ENCODE measurements around the gene PCDHGB6.
A peak's percentile ranks its signal among the peaks of the same experiment; 100 is the strongest.
"Not testable (repeated sequence)": the region's sequence is repeated elsewhere in the genome, so short reads cannot be mapped to it uniquely, and the experiment has no call there.

The PCDHGB6 gene

GRCh38 chr5:141414548-141415274 is 6.9 kb downstream of the PCDHGB6 start:
- H3K4me3 ChIP-seq (ENCODE audit: low read length); H3K9ac ChIP-seq (ENCODE audit: low read length); H3K4me1 ChIP-seq (ENCODE audit: control insufficient read depth, insufficient read depth, low read length); H3K36me3 ChIP-seq (ENCODE audit: control insufficient read depth, insufficient read depth, low read length): not testable (repeated sequence)
- peaks cover 42% of the 10 kb centered on the region for H3K9me3 ChIP-seq (ENCODE audit: control insufficient read depth, low read length)
- peaks cover 12% of the 10 kb centered on the region for H3K27me3 ChIP-seq (ENCODE audit: control insufficient read depth, insufficient read depth, low read length)

DNA sequence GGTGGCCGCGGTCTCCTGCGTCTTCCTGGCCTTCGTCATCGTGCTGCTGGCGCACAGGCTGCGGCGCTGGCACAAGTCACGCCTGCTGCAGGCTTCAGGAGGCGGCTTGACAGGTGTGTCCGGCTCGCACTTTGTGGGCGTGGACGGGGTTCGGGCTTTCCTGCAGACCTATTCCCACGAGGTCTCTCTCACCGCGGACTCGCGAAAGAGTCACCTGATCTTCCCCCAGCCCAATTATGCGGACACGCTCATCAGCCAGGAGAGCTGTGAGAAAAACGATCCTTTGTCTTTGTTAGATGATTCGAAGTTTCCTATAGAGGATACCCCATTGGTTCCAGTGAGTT is 7.4 kb downstream of the PCDHGB6 start:
- H3K36me3 ChIP-seq (ENCODE audit: control insufficient read depth, insufficient read depth, low read length); H3K27me3 ChIP-seq (ENCODE audit: control insufficient read depth, insufficient read depth, low read length); H3K4me1 ChIP-seq (ENCODE audit: control insufficient read depth, insufficient read depth, low read length); H3K4me3 ChIP-seq (ENCODE audit: low read length); H3K9ac ChIP-seq (ENCODE audit: low read length): not testable (repeated sequence)
- H3K9me3 ChIP-seq (ENCODE audit: control insufficient read depth, low read length) = peaks cover 41% of the 10 kb centered on the region

- not testable (repeated sequence) for H3K36me3 ChIP-seq (ENCODE audit: control insufficient read depth, insufficient read depth, low read length); H3K4me1 ChIP-seq (ENCODE audit: control insufficient read depth, insufficient read depth, low read length); H3K9ac ChIP-seq (ENCODE audit: low read length)
- Histone ChIP-seq H3K9me3 (ENCODE audit: control insufficient read depth, low read length) (peaks cover 61% of the 10 kb centered on the region), H3K27me3 (ENCODE audit: control insufficient read depth, insufficient read depth, low read length) (peaks cover 11% of the 10 kb centered on the region), H3K4me3 (ENCODE audit: low read length) (peak within 1 kb of the TSS; percentile 10)
Measured at GRCh38 chr5:141417494-141418172, 9.8 kb downstream of the PCDHGB6 start, which contains the start of gene PCDHGB7. TSS of gene PCDHGB7 (plus strand) at chr5:141417677. CDS start at chr5:141417860, 183 bp downstream.

- Histone ChIP-seq H3K27me3 (ENCODE audit: control insufficient read depth, insufficient read depth, low read length) (peaks cover 13% of the 10 kb centered on the region), H3K36me3 (ENCODE audit: control insufficient read depth, insufficient read depth, low read length) (no peaks in the 10 kb centered on the region), H3K9me3 (ENCODE audit: control insufficient read depth, low read length) (peaks cover 52% of the 10 kb centered on the region), H3K9ac (ENCODE audit: low read length) (no peak overlapping the region), H3K4me1 (ENCODE audit: control insufficient read depth, insufficient read depth, low read length) (no peaks in the 10 kb centered on the region), H3K4me3 (ENCODE audit: low read length) (no peak overlapping the region)
Measured at GRCh38 chr5:141419074-141419880, 11.5 kb downstream of the PCDHGB6 start.

DNA sequence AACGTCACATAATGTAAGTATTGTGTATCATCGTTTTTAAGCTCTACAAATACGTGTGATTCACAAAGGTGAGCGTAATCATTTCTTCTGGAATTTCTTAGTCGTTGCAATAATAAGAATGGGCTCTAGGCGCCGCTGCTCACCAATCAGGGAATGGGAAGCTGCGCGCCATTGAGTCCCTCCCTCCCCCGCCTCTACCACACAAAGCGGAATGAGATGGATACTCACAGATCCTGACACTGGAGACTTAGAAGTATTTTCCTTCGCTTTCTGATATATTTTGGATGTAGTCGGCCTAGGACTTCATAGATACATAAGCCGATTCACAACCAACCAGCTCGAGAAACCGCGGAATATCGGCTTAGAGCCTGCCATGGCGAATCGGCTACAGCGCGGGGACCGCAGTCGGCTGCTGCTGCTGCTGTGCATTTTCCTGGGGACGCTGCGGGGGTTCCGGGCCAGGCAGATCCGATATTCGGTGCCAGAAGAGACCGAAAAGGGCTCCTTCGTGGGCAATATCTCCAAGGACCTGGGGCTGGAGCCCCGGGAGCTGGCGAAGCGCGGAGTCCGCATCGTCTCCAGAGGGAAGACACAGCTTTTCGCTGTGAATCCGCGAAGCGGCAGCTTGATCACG is 13.2 kb downstream of the PCDHGB6 start, which contains the start of gene PCDHGA11:
TSS of gene PCDHGA11 (plus strand) at position 197 of the 634 bp plus-strand sequence. CDS start at position 374, 177 bp downstream.
- Histone ChIP-seq H3K27me3 (ENCODE audit: control insufficient read depth, insufficient read depth, low read length) (peaks cover 13% of the 10 kb centered on the region), H3K36me3 (ENCODE audit: control insufficient read depth, insufficient read depth, low read length) (no peaks in the 10 kb centered on the region), H3K4me1 (ENCODE audit: control insufficient read depth, insufficient read depth, low read length) (no peaks in the 10 kb centered on the region), H3K9me3 (ENCODE audit: control insufficient read depth, low read length) (peaks cover 46% of the 10 kb centered on the region), H3K9ac (ENCODE audit: low read length) (no peak within 1 kb of the TSS), H3K4me3 (ENCODE audit: low read length) (no peak within 1 kb of the TSS)

DNA sequence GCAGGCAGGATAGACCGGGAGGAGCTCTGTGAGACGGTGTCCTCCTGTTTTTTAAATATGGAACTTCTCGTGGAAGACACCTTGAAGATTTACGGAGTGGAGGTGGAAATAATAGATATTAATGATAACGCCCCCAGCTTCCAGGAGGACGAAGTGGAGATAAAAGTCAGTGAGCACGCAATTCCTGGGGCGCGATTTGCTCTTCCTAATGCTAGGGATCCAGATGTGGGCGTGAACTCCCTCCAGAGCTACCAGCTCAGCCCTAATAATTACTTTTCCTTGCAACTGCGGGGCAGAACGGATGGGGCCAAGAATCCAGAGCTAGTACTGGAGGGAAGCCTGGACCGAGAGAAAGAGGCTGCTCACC is 13.7 kb downstream of the PCDHGB6 start:
- peaks cover 46% of the 10 kb centered on the region for H3K9me3 ChIP-seq (ENCODE audit: control insufficient read depth, low read length)
- H3K27me3 ChIP-seq (ENCODE audit: control insufficient read depth, insufficient read depth, low read length) = peaks cover 13% of the 10 kb centered on the region
- no peak overlapping the region for H3K4me3 ChIP-seq (ENCODE audit: low read length)
- H3K9ac ChIP-seq (ENCODE audit: low read length) = no peak overlapping the region
- H3K36me3 ChIP-seq (ENCODE audit: control insufficient read depth, insufficient read depth, low read length) = no peaks in the 10 kb centered on the region
- no peaks in the 10 kb centered on the region for H3K4me1 ChIP-seq (ENCODE audit: control insufficient read depth, insufficient read depth, low read length)

- no peaks in the 10 kb centered on the region for H3K36me3 ChIP-seq (ENCODE audit: control insufficient read depth, insufficient read depth, low read length)
- H3K27me3 ChIP-seq (ENCODE audit: control insufficient read depth, insufficient read depth, low read length) = peaks cover 13% of the 10 kb centered on the region
- no peak overlapping the region for H3K4me3 ChIP-seq (ENCODE audit: low read length)
- H3K9me3 ChIP-seq (ENCODE audit: control insufficient read depth, low read length) = peaks cover 52% of the 10 kb centered on the region
- no peak overlapping the region for H3K9ac ChIP-seq (ENCODE audit: low read length)
- no peaks in the 10 kb centered on the region for H3K4me1 ChIP-seq (ENCODE audit: control insufficient read depth, insufficient read depth, low read length)
Measured at GRCh38 chr5:141422742-141423291, 15.0 kb downstream of the PCDHGB6 start.

GRCh38 chr5:141427783-141428426 is 20.1 kb downstream of the PCDHGB6 start:
- peaks cover 38% of the 10 kb centered on the region for H3K9me3 ChIP-seq (ENCODE audit: control insufficient read depth, low read length)
- peak overlapping the region; percentile 7 for H3K4me3 ChIP-seq (ENCODE audit: low read length)
- no peak overlapping the region for H3K9ac ChIP-seq (ENCODE audit: low read length)
- H3K4me1 ChIP-seq (ENCODE audit: control insufficient read depth, insufficient read depth, low read length) = no peaks in the 10 kb centered on the region
- peaks cover 21% of the 10 kb centered on the region for H3K27me3 ChIP-seq (ENCODE audit: control insufficient read depth, insufficient read depth, low read length)
- no peaks in the 10 kb centered on the region for H3K36me3 ChIP-seq (ENCODE audit: control insufficient read depth, insufficient read depth, low read length)

- H3K4me3 ChIP-seq (ENCODE audit: low read length) = peak within 1 kb of the TSS; percentile 38
- H3K36me3 ChIP-seq (ENCODE audit: control insufficient read depth, insufficient read depth, low read length) = no peaks in the 10 kb centered on the region
- no peaks in the 10 kb centered on the region for H3K4me1 ChIP-seq (ENCODE audit: control insufficient read depth, insufficient read depth, low read length)
- peaks cover 16% of the 10 kb centered on the region for H3K27me3 ChIP-seq (ENCODE audit: control insufficient read depth, insufficient read depth, low read length)
- H3K9ac ChIP-seq (ENCODE audit: low read length) = no peak within 1 kb of the TSS
- peaks cover 41% of the 10 kb centered on the region for H3K9me3 ChIP-seq (ENCODE audit: control insufficient read depth, low read length)
Measured at GRCh38 chr5:141430332-141431113, 22.7 kb downstream of the PCDHGB6 start, which contains the start of gene PCDHGA12. TSS of gene PCDHGA12 (plus strand) at chr5:141430507. CDS start at chr5:141430760, 253 bp downstream.

GRCh38 chr5:141431286-141431685 is 23.5 kb downstream of the PCDHGB6 start:
- Histone ChIP-seq H3K36me3 (ENCODE audit: control insufficient read depth, insufficient read depth, low read length) (no peaks in the 10 kb centered on the region), H3K9me3 (ENCODE audit: control insufficient read depth, low read length) (peaks cover 41% of the 10 kb centered on the region), H3K4me1 (ENCODE audit: control insufficient read depth, insufficient read depth, low read length) (no peaks in the 10 kb centered on the region), H3K4me3 (ENCODE audit: low read length) (peak overlapping the region; percentile 38), H3K9ac (ENCODE audit: low read length) (no peak overlapping the region), H3K27me3 (ENCODE audit: control insufficient read depth, insufficient read depth, low read length) (peaks cover 16% of the 10 kb centered on the region)

Data from mucosa of stomach (tissue), 1 donor.